T47D (cell line): ENCODE data around the gene PDHX.
"Not testable (repeated sequence)": the region's sequence is repeated elsewhere in the genome, so short reads cannot be mapped to it uniquely, and the experiment has no call there.

ENCODE experiments used
- DNase-seq, 2 experiments: peaks; one replicate each; pipeline versions ENCODE4 v3.0.0 to v3.0.0-alpha.2; 2011 to 2012; ENCODE audit warnings: low read depth in 1 of 2, low spot score in 1 of 2
- JUND ChIP-seq: IDR thresholded peaks from 2 replicates; pipeline ENCODE4 v1.6.1; 2012; ENCODE audit warnings: low read depth
- in situ Hi-C: cut with HindIII; loops from 2 replicates; pipeline ENCODE4 v1.10.0; 2016; ENCODE audit warnings: low sequenced_read_pairs, low pct_unique_long_range_greater_than_20kb

PDHX gene

DNA sequence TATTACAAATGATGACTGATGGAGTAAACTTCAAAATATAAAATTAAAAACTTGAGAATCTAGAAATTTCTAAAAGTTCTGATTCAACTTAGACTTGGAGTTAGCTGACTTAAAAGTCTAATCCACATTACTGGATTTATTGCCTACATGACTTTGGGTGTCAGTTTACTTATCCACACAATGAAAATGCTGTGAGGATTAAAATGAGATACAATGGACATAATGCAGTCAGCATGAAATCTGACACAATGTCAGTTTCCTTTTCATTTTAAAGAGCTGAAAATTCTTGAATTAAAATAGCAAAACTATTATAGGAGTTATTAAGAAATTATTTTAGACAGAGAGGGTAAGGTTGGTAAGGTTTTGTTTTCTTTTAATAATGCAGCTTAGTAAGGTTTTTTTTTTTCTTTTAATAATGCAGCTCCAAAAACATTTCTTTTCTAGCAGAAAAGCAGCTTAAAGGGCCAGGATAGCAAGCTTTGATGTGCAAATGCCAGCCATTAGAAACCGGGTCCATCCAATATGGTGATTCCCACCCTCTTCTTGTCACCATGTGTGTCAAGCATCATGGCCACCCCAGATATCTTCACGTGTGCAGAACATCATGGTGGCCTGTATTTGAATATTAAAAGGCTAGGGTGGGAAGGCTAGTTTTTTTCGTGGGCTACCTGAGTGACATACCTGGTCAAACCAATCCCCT, 19.1 kb upstream of the PDHX start:
- in situ Hi-C loops, result no loop called here
- DNase-seq, result no peak
- no peak for TF ChIP-seq JUND

DNA sequence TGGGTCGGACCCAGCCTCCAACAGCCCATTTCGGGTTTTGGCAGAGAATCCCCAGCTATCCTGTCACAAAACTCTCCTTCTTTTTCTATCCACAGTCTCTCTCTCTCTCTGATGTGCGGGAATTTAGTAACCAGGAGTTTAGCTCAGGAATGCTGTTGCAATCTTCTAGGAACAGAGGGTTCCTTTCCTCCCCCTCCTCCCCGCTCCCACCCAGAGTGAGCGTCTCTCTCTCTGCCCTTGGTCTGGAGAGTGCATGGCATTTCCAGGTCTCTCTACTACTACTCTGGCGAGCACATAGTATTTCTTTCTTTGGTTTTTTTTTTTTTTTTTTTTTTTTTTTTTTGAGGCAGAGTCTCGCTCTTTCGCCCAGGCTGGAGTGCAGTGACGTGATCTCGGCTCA, 17.9 kb upstream of the PDHX start:
- TF ChIP-seq JUND, result no peak
- in situ Hi-C loops, result no loop called here
- no peak for DNase-seq

- TF ChIP-seq JUND, result no peak
- DNase-seq, result peak in 1 of 2 experiments; percentile 21
- in situ Hi-C loops, result no loop called here
These were observed 16.8 kb upstream of the PDHX start for GRCh38 chr11:34899633-34900016.

DNA sequence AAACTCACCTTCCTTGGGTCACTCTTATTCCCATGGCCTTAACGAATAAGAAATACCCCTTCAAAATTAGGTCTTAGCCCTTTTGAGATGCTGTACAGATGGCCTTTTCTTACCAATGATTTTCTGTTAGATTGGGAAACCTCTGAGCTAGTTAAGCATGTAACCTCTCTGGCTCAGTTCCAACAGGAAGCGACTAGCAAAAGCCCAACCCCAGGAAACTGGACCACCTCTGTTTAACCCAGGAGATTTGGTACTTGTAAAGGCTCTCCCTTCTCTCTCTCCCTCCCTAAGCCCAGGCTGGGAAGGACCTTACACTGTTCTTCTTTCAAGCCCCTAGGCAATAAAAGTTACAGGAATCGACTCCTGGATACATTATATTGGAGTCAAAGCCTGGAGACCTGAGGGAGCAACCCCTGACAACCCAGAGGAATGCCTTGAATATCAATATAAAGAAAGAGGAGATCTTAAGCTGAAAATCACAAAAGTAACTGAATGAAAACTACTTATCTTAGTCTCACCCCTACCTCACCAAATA, 11.9 kb upstream of the PDHX start:
- in situ Hi-C loops, result no loop called here
- DNase-seq, result no peak
- no peak for TF ChIP-seq JUND

DNA sequence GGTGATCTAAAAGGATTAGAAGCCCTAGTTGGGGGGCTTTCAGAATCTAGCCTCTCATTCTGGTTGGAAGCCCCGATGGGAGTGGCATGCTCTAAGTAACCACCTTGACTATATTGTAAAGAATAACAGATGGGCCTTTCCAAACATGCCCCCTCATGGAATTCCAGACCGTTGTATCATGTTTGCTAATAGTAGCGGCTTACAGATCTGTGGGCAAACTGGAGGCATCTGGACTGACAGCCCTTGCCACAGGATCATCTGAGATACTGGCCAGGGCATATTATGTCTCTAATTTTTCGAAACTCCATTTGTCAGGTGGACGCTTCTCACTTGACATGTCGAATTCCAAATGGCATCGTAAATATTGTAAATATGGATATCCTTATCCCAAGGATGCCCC, 10.8 kb upstream of the PDHX start:
- TF ChIP-seq JUND, result no peak
- no peak for DNase-seq
- in situ Hi-C loops, result no loop called here

- in situ Hi-C loops, result no loop called here
- no peak for TF ChIP-seq JUND
- no peak for DNase-seq
These were observed 8.4 kb upstream of the PDHX start for GRCh38 chr11:34907934-34908593.

DNA sequence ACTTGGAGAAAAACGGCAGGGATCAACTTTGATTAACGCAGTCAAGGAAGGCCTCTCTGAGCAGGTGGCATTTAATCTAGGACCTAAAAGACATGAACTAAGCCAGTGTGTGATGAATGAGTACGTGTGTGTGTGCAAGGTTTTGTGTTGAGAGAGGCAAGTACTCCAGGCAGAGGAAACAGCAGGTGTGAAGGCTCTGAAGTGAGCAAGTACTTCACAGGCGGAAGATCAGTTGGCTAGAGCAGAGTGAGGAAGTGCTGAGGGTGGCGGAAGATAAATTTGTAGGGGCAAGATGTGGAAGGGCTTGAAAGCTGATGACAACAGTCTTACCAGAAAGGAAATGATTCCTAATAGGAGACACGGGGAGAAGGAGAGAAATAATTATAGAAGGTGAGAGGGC, 7.0 kb upstream of the PDHX start:
- in situ Hi-C loops, result no loop called here
- no peak for TF ChIP-seq JUND
- no peak for DNase-seq

GRCh38 chr11:34909955-34910354, 6.5 kb upstream of the PDHX start:
- in situ Hi-C loops, result no loop called here
- DNase-seq, result no peak
- no peak for TF ChIP-seq JUND

- TF ChIP-seq JUND, result no peak
- no peak for DNase-seq
- in situ Hi-C loops, result no loop called here
These were observed 5.6 kb upstream of the PDHX start for GRCh38 chr11:34910817-34911216.

GRCh38 chr11:34911676-34912075, 4.7 kb upstream of the PDHX start:
- in situ Hi-C loops, result no loop called here
- DNase-seq, result no peak
- no peak for TF ChIP-seq JUND

GRCh38 chr11:34913556-34913955, 2.9 kb upstream of the PDHX start:
- in situ Hi-C loops, DNase-seq: not testable (repeated sequence)

DNA sequence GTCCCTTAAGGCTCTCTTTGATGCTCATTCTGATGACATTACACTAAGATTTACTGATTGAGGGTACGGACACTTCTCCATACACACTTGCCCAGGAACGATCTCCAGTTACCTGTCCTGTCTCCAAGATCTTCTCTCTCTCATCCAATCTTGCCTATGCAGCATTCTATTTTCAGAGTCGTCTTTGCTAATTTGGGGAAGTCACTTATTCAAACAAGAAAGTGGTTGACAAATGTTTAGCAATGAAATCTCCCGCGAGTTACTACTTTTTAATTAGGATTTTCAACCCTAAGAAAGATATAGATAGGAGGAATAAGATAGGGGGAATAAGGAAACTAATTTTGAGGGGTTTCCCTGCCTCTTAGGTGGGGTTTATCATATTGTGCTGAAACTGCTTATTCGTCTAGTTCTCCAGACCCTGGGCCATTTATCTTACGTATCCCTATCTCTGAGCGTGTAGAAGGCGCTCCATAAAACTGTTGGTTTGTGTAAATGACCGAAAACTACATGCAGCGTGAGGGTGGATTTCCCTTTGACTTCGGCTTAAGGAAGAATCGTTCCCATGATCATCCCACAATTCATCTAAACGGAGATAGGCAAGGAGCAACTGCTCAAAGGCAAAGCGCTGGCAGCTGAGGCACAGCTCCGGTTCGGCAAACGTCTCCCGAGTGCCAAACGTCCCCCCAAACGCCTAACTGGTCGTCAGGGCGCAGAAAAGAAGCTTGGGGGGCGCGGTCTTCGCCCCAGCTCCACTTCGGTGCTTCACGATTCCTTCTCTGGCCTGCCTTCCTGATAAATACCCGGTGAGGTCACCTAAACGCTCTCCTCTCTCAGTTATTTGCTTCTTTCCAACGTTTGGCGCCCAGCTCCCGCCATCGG, 1.0 kb upstream of the PDHX start:
- in situ Hi-C loops, result no loop called here
- DNase-seq, result peak in 1 of 2 experiments; percentile 39
- no peak for TF ChIP-seq JUND
